Activated CD4-positive, CD25-positive, alpha-beta regulatory T cell (primary cell): Measurements from ENCODE around the gene FUT7.
"Not testable (repeated sequence)": the region's sequence is repeated elsewhere in the genome, so short reads cannot be mapped to it uniquely, and the experiment has no call there.

ENCODE experiments used
- DNase-seq, 4 experiments: peaks; one replicate each; lab custom pipeline; 2025; lab: John Stamatoyannopoulos, UW

FUT7 gene

GRCh38 chr9:137066096-137066861, 34.4 kb upstream of the FUT7 start:
- no peak for DNase-seq

- no peak for DNase-seq
Measured at GRCh38 chr9:137065336-137065967, 33.6 kb upstream of the FUT7 start.

GRCh38 chr9:137064880-137065164, 32.9 kb upstream of the FUT7 start:
- DNase-seq, result no peak

DNA sequence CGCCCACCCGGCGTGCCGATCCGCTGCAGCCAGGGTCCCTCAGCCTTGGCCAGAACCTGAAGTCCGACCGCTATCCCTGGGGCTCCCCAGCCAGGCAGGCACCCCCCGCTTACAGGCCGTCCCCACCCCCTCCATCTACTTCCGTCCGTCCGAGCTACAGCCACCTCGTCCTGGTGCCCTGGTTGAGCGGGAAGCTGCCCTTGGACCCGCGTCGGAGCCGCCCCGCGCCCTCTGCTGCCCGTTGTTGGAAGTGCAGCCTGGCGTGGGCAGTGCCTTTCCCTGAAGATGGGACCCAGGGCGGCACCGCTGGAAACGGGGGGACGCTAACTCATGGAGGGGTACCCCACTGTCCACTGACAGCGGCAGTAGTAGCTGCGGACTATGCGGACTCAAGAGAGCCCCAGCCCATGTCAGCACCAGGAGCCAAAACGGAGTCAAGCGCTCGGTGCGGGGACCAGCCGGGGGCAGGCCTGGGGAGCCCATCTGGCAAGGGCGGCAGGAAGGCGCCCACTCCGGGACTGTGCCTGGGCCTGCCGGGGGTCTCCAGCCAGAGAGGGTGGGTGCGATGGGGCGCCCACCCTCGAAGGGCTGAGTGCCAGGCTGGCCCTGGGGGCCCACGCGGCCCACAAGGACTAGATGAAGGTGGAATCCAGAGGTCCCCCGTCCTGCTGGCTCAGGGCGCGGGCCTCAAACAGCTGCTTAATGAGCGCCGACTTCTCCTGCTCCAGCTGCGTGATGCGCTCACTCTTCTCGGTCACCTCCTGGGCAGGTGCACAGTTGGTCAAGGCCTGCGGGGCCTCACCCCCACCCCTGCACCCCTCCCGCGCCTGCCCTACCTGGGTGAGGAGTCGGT, 32.4 kb upstream of the FUT7 start:
- DNase-seq, result peak in 3 of 4 experiments; percentile 27 to 66 (median 61)

- no peak for DNase-seq
Measured at GRCh38 chr9:137063311-137064026, 31.6 kb upstream of the FUT7 start.

DNA sequence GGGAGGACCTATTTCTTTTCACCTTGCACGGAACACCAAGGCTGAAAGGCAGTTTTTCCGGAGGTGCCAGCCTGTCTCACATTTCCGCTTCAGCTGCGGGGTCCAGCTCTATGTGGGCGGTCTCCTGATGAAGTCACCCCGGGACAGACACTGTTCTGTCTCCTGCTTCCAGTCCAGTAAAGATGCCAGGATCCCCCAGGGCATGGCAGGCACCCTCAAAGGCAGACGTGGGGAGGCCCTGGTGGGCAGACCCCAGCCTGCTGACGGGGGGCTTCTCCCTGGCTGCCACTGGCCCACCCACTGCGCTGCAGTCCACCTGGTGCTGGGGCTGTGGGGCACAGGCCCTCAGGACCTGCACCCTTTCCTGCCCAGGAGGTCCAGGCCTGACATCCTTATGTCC, 30.9 kb upstream of the FUT7 start:
- not testable (repeated sequence) for DNase-seq

DNA sequence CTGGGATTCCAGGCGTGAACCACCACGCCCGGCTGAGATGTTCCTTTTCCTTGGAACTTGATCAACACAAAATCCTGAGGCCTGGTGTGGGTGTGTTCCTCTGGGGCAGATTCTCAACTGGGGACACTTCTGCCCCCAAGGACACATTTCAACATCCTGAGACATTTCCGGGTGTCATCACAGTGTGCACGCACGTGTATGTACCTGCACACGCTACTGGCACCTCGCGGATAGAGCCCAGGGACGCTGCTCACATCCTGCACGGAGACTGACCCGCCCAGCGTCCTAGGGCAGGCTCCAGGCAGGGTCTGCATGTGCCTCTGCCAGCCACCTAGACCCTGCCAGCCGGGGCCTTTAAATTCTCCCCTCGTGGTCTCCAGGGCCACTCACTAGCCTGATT, 30.5 kb upstream of the FUT7 start:
- no peak for DNase-seq

DNA sequence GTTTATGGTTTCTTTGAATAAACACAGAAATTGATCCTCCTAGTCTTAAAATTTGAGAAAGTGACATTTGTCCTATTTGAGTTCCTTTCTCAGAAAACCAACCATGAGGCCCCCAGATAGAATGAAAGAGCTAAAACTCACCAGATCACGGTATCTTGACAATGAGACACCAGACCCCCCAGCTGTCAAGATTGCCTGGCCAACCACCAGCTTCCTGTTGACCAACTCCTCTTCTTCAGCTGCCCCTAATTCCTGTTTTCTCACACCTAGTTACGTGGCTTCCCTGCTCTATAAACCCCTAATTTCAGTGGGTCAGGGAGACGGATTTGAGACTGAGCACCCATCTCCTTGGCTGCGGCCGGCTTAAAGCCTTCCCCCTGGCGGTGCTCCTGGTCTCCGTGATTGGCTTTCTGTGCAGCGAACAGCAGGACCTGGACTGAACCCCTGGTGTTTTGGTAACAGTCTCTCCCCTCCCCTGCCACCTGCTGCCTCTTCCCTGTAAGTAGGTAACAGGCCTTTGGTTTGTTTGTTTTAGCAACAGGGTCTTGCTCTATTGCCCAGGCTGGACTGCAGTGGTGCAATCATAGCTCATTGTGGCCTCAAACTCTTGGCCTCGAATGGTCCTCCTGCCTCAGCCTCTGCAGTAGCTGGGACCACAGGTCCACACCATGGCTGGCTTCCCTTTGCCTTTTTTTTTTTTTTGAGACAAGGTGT, 26.8 kb upstream of the FUT7 start:
- no peak for DNase-seq

DNA sequence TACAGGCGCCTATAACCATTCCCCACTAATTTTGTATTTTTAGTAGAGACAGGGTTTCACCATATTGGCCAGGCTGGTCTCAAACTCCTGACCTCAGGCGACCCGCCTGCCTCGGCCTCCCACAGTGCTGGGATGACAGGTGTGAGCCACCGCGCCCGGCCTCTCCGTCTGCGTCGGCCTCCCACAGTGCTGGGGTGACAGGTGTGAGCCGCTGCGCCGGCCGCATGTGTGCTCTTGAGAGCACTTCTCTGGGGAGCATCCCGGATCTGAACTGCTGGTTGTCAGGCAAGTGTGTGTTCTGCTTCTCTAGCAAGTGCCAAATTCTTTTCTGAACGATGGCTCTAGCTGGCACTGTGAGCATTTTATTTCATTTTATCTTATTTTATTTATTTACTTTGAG, 25.7 kb upstream of the FUT7 start:
- DNase-seq, result no peak

DNA sequence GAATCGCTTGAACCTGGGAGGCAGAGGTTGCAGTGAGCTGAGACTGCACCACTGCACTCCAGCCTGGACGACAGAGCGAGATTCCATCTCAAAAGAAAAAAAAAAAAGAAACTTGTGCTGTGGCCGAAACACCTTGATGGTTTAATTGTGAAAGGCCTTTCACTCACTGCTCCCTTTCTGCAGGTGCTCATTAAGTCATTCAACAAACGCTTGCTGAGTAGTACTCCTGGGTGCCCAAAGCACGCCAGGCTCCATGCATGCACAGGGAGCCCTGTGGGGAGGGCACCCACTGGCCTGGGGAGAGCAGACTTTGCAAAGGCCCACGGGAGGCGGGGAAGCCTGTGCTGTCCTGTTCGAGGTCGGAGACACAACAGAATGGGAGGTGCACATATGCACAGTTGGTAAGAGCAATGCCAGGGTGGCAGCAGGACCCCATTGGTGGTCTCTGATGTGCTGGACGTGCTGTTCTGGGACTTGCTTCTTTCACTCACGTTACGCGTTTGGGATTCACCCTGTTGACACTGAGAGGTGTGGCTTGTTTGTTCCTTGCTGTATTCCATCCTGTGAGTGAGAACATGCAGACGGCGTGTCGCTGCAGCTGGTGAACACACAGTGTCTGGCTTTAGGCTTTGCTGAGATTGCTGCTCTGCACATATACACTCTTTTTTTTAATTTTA, 25.0 kb upstream of the FUT7 start:
- no peak for DNase-seq

- DNase-seq, result no peak
Measured at GRCh38 chr9:137055385-137056364, 23.8 kb upstream of the FUT7 start.

DNA sequence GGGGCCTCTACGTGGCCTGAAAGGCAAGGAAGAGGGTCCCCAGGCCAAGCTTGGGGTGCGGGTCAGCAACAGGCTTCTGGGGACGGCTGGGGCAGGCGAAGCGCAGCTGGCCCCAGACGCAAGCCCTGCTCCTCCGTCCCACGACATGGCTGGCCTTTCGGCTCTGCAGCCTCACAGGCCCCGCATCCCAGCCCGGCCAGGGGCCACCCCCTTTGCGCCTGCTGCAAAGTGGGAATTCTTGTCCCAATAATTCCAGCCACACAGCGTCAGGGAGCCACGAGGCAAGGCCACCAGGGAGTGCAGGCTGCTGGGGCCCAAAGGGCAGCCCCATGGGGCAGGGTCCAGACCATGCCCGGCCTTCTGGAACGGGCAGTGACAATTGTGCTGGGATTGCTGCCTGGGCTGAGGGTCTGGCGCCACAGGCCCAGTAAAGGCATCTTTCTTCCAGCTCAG, 23.1 kb upstream of the FUT7 start:
- no peak for DNase-seq

DNA sequence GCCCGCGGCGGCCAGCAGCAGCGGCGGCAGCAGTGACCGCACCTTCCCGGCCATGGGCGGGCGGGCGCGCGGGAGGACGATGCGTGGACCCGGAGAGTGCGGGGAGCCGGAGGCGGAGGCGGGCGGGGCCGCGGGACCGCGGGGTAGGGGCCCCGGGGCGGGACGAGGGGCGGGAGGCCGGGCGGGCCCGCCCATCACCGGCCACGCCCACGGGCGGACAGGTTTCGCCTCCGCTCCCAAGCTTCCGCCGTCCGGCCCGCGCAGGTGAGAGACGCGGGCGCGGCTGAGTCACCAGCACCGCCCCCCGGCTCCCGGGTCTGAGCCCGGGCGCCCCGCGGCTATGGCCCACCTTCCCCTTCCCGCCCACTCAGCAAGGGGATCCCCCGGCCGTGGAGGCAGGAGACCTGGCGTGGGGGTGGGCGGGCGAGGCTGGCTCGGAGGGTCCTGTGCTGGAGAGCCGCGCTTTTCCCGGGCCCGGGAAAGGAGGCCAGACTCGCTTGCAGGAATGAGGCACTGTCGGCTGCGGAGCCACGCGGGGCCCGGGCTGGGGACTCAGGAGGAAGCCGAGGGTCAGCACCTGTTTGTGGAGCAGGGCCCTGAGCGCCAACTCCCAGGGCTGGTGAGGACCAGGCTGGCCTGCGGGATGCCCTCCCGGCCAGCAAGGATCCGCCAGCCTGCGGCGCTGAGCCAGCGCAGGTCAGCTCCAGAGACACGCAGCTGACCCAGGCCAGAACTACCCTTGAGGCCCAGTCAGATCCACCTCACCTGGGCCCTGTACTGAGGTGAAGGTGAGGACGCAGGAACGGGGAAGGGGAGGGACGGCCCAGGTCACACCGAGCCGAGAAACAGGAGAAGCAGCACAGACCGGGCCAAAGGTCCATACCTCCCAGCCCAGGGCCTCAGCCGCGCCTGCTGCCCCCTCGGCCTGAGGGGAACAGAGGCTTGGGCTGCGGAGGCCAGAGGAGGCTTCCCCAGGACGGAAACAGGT, 22.4 kb upstream of the FUT7 start, which contains the start of gene ENTPD2:
Gene ENTPD2 (minus strand): TSS at position 118 of the 988 bp plus-strand sequence. CDS start 64 bp downstream, at position 54.
- no peak for DNase-seq

- no peak for DNase-seq
Measured at GRCh38 chr9:137052998-137053943, 21.4 kb upstream of the FUT7 start.

GRCh38 chr9:137052293-137052692, 20.4 kb upstream of the FUT7 start:
- no peak for DNase-seq

- no peak for DNase-seq
Measured at GRCh38 chr9:137051145-137051724, 19.3 kb upstream of the FUT7 start.

- DNase-seq, result no peak
Measured at GRCh38 chr9:137050570-137050969, 18.7 kb upstream of the FUT7 start.
